Stimulated activated CD8-positive, alpha-beta memory T cell treated with anti-CD3 and anti-CD28 coated beads, Interleukin-12 subunit alpha, Interleukin-12 subunit beta, amount 100 ng/mL, for 24 hours (primary cell): ENCODE results near the gene RPL19.
"Not testable (repeated sequence)": the region's sequence is repeated elsewhere in the genome, so short reads cannot be mapped to it uniquely, and the experiment has no call there.

Experiments used
- DNase-seq: peaks from one replicate; pipeline ENCODE4 v3.0.0-alpha.2; 2020; ENCODE audit errors: extremely low read depth

The RPL19 gene

GRCh38 chr17:39244016-39244599, 44.0 kb downstream of the RPL19 start:
- no peak for DNase-seq

- peak; percentile 64 for DNase-seq
Measured at GRCh38 chr17:39244600-39245570, 44.8 kb downstream of the RPL19 start.

GRCh38 chr17:39246274-39246673, 46.2 kb downstream of the RPL19 start:
- no peak for DNase-seq

GRCh38 chr17:39250076-39250475, 50.0 kb downstream of the RPL19 start:
- DNase-seq = not testable (repeated sequence)

GRCh38 chr17:39251997-39252396, 51.9 kb downstream of the RPL19 start:
- DNase-seq = no peak

- DNase-seq = no peak
Measured at GRCh38 chr17:39252788-39253460, 52.8 kb downstream of the RPL19 start.
